CD14-positive monocyte (primary cell): ENCODE data around the gene PLA2G4A. TPM values are rescaled to one million over a fixed set of nuclear protein-coding genes. Genes with fewer than 3 reads are reported as not detected.

ENCODE experiments used
- DNase-seq, 3 donors: peaks; one replicate each; pipeline ENCODE4 v3.0.0-alpha.2; 2011 to 2022
- H2AFZ ChIP-seq: 2 replicates; pipeline ENCODE4 v1.6.0; 2012; ENCODE audit warnings: mild to moderate bottlenecking, low read depth, low read length, inconsistent platforms; ENCODE audit not compliant: insufficient read depth, poor library complexity, severe bottlenecking
- H3K27ac ChIP-seq, 2 donors: 1 replicate in 1 of 2; 2 replicates in 1 of 2; pipeline ENCODE4 v1.5.1; 2012 to 2013; ENCODE audit warnings: low read length in 2 of 2, control low read depth in 1 of 2, inconsistent platforms in 1 of 2, low read depth in 1 of 2, mild to moderate bottlenecking in 1 of 2
- H3K27me3 ChIP-seq, 2 donors: one replicate each; pipeline versions ENCODE4 v1.6.0 to v1.6.1; 2011 to 2013; ENCODE audit warnings: low read length in 2 of 2; ENCODE audit not compliant: control insufficient read depth in 2 of 2, insufficient read depth in 2 of 2
- H3K36me3 ChIP-seq, 2 donors: replicated peaks in 1 of 2; 1 replicate in 1 of 2; 2 replicates in 1 of 2; pipeline versions ENCODE4 v1.5.1 to v1.6.1; 2012 to 2013; ENCODE audit warnings: low read length in 2 of 2, control low read depth in 1 of 2, inconsistent platforms in 1 of 2, mild to moderate bottlenecking in 1 of 2; ENCODE audit not compliant: insufficient read depth in 2 of 2, control insufficient read depth in 1 of 2
- H3K4me1 ChIP-seq, 2 donors: 1 replicate in 1 of 2; 2 replicates in 1 of 2; pipeline versions ENCODE4 v1.5.1 to v1.6.1; 2012 to 2013; ENCODE audit warnings: low read length in 2 of 2, control low read depth in 1 of 2, inconsistent platforms in 1 of 2, mild to moderate bottlenecking in 1 of 2, moderate library complexity in 1 of 2; ENCODE audit not compliant: insufficient read depth in 2 of 2, control insufficient read depth in 1 of 2
- H3K4me2 ChIP-seq: replicated peaks from 2 replicates; pipeline ENCODE3; 2012; ENCODE audit warnings: low read length, moderate library complexity, mild to moderate bottlenecking; ENCODE audit not compliant: poor library complexity, severe bottlenecking; ENCODE audit errors: extremely low read depth
- H3K4me3 ChIP-seq, 3 experiments: fragments of 200-600 bp in 1 of 3; sonication (generic) in 1 of 3; replicated peaks in 1 of 3; 1 replicate in 2 of 3; 2 replicates in 1 of 3; pipeline ENCODE4 v1.5.1; 2011 to 2013; ENCODE audit warnings: low read length in 3 of 3, mild to moderate bottlenecking in 3 of 3, control low read depth in 2 of 3, low read depth in 2 of 3, inconsistent platforms in 1 of 3, moderate library complexity in 1 of 3
- H3K79me2 ChIP-seq: 2 replicates; pipeline ENCODE4 v1.6.0; 2012; ENCODE audit warnings: mild to moderate bottlenecking, control low read depth, inconsistent platforms, low read length, moderate library complexity; ENCODE audit not compliant: insufficient read depth
- H3K9ac ChIP-seq: 2 replicates; pipeline ENCODE4 v1.6.0; 2017; ENCODE audit warnings: low read length, mild to moderate bottlenecking; ENCODE audit not compliant: insufficient read depth, poor library complexity, severe bottlenecking
- H3K9me3 ChIP-seq, 2 donors: replicated peaks in 1 of 2; 1 replicate in 1 of 2; 2 replicates in 1 of 2; pipeline versions ENCODE4 v1.5.1 to v1.6.1; 2012 to 2013; ENCODE audit warnings: low read length in 2 of 2, control low read depth in 1 of 2; ENCODE audit not compliant: control insufficient read depth in 1 of 2, insufficient read depth in 1 of 2
- H4K20me1 ChIP-seq: 2 replicates; pipeline ENCODE4 v1.6.0; 2012; ENCODE audit warnings: mild to moderate bottlenecking, low read length, control low read depth, moderate library complexity; ENCODE audit not compliant: insufficient read depth
- H3K27ac Mint-ChIP-seq, 7 donors: one replicate each; pipeline ENCODE4 v1.8.0; 2020; ENCODE audit warnings: mild to moderate bottlenecking in 7 of 7, mixed read lengths in 7 of 7, moderate library complexity in 6 of 7, inconsistent platforms in 2 of 7
- H3K27me3 Mint-ChIP-seq, 3 donors: one replicate each; pipeline ENCODE4 v1.8.0; 2021 to 2022; ENCODE audit warnings: low read depth in 3 of 3, mild to moderate bottlenecking in 3 of 3, mixed read lengths in 3 of 3, moderate library complexity in 3 of 3, inconsistent platforms in 1 of 3
- H3K36me3 Mint-ChIP-seq, 2 donors: one replicate each; pipeline ENCODE4 v1.8.0; 2020; ENCODE audit warnings: mixed read lengths in 2 of 2, inconsistent platforms in 1 of 2, mild to moderate bottlenecking in 1 of 2
- H3K4me1 Mint-ChIP-seq: one replicate; pipeline ENCODE4 v1.8.0; 2020; ENCODE audit warnings: mild to moderate bottlenecking, mixed read lengths
- H3K4me3 Mint-ChIP-seq, 2 donors: one replicate each; pipeline ENCODE4 v1.8.0; 2020; ENCODE audit warnings: mild to moderate bottlenecking in 2 of 2, mixed read lengths in 2 of 2, moderate library complexity in 1 of 2
- H3K9me3 Mint-ChIP-seq, 7 donors: one replicate each; pipeline ENCODE4 v1.8.0; 2020 to 2022; ENCODE audit warnings: mixed read lengths in 7 of 7, mild to moderate bottlenecking in 6 of 7, moderate library complexity in 6 of 7, inconsistent platforms in 2 of 7
- CTCF ChIP-seq: fragments of 200-600 bp; IDR thresholded peaks from one replicate; pipeline ENCODE4 v1.8.0; 2022; ENCODE audit warnings: antibody characterized with exemption, mild to moderate bottlenecking
- WGBS: methylation state at CpG from one replicate; pipeline ENCODE4 v1.1.5; 2013; ENCODE audit warnings: missing lambda C conversion rate; ENCODE audit not compliant: insufficient coverage; 5-methylcytosine and 5-hydroxymethylcytosine counted together
- intact Hi-C, 2 donors: fragments of 100-400 bp; cut with micrococcal nuclease; formaldehyde crosslinking; loops; one replicate each; pipeline versions ENCODE4 v1.15.0 to v1.15.1; 2023
- polyA plus RNA-seq, 3 donors: library from polyadenylated mRNA; depleted of rRNA in 1 of 3; unstranded in 2 of 3; stranded (reverse) in 1 of 3; fragments of 300-500 nt in 2 of 3; fragments of >200 nt in 1 of 3; fragmentation: Illumina TruSeq in 2 of 3; gene quantifications; 1 replicate in 2 of 3; 2 replicates in 1 of 3; pipeline ENCODE4 v1.2.3, GENCODE V29; 2012 to 2021

Gene PLA2G4A
- polyA plus RNA-seq, 3 donors = 1.4 to 4.5 (median 4.1) TPM

- DNase-seq = no peak
- Mint-ChIP-seq H3K27ac (no peak overlapping the region), H3K27me3 (no peaks in the 10 kb centered on the region), H3K9me3 (no peaks in the 10 kb centered on the region), H3K4me3 (no peak overlapping the region), H3K36me3 (no peaks in the 10 kb centered on the region), H3K4me1 (peaks cover 16% of the 10 kb centered on the region)
- no peak overlapping the region for H3K9ac ChIP-seq
- H3K27me3 ChIP-seq = no peaks in the 10 kb centered on the region
- H4K20me1 ChIP-seq = no peaks in the 10 kb centered on the region
- H3K4me3 ChIP-seq = no peak overlapping the region
- no peak overlapping the region for H3K4me2 ChIP-seq
- intact Hi-C loops = no loop called here
- H3K4me1 ChIP-seq = peaks cover 12 to 13% of the 10 kb centered on the region in 2 donors
- H3K27ac ChIP-seq = no peak overlapping the region
- no peaks in the 10 kb centered on the region for H3K9me3 ChIP-seq
- H2AFZ ChIP-seq = no peak overlapping the region
- no peaks in the 10 kb centered on the region for H3K79me2 ChIP-seq
- WGBS = no CpG with 5 or more reads among the region's 1 CpG
- TF ChIP-seq CTCF = no peak
- no peaks in the 10 kb centered on the region for H3K36me3 ChIP-seq
Measured at GRCh38 chr1:186996816-186997215, 168.1 kb downstream of the PLA2G4A start.

- Histone ChIP-seq H3K9me3 (no peaks in the 10 kb centered on the region), H3K4me3 (no peak overlapping the region), H3K27ac (no peak overlapping the region), H3K4me2 (no peak overlapping the region), H3K9ac (no peak overlapping the region), H2AFZ (no peak overlapping the region), H3K4me1 (peaks cover 12 to 13% of the 10 kb centered on the region in 2 donors), H3K36me3 (no peaks in the 10 kb centered on the region), H4K20me1 (no peaks in the 10 kb centered on the region), H3K79me2 (no peaks in the 10 kb centered on the region), H3K27me3 (no peaks in the 10 kb centered on the region)
- Mint-ChIP-seq H3K27me3 (no peaks in the 10 kb centered on the region), H3K9me3 (peaks cover 0 to 2% (median 0%) of the 10 kb centered on the region in 7 donors), H3K36me3 (no peaks in the 10 kb centered on the region), H3K4me1 (peaks cover 17% of the 10 kb centered on the region), H3K27ac (no peak overlapping the region), H3K4me3 (no peak overlapping the region)
- no peak for TF ChIP-seq CTCF
- DNase-seq = no peak
- intact Hi-C loops = no loop called here
- WGBS = no CpG with 5 or more reads among the region's 1 CpG
Measured at GRCh38 chr1:186997877-186998276, 169.1 kb downstream of the PLA2G4A start.
